ENCODE data around the gene LBHD2.

LBHD2 gene

GRCh38 chr14:103091883-103092222 lies 7.8 kb downstream of the LBHD2 start:
- peak overlapping the region; percentile 33 for H3K4me3 ChIP-seq (replicated peaks; ENCODE audit: low read depth, low read length)
- DNase-seq (ENCODE audit: extremely low read depth, low read depth): no peak
- TF ChIP-seq CTCF (IDR thresholded peaks at IDR 0.05; ENCODE audit: low read depth, low read length, missing control alignments): no peak

GRCh38 chr14:103093856-103094405 lies 9.9 kb downstream of the LBHD2 start:
- DNase-seq (ENCODE audit: extremely low read depth, low read depth): no peak
- no peak for TF ChIP-seq CTCF (IDR thresholded peaks at IDR 0.05; ENCODE audit: low read depth, low read length, missing control alignments)
- no peak overlapping the region for H3K4me3 ChIP-seq (replicated peaks; ENCODE audit: low read depth, low read length)

GRCh38 chr14:103094406-103095209 lies 10.6 kb downstream of the LBHD2 start, which contains the start of gene EXOC3L4:
Gene EXOC3L4 (plus strand): TSS chr14:103094725. CDS start chr14:103100220, 5,495 bp downstream.
- H3K4me3 ChIP-seq (replicated peaks; ENCODE audit: low read depth, low read length): no peak within 1 kb of the TSS
- no peak for TF ChIP-seq CTCF (IDR thresholded peaks at IDR 0.05; ENCODE audit: low read depth, low read length, missing control alignments)
- DNase-seq (ENCODE audit: extremely low read depth, low read depth): no peak

- TF ChIP-seq CTCF (IDR thresholded peaks at IDR 0.05; ENCODE audit: low read depth, low read length, missing control alignments): no peak
- no peak for DNase-seq (ENCODE audit: extremely low read depth, low read depth)
- H3K4me3 ChIP-seq (replicated peaks; ENCODE audit: low read depth, low read length): no peak overlapping the region
These were observed 11.3 kb downstream of the LBHD2 start for GRCh38 chr14:103095210-103095778.

GRCh38 chr14:103096387-103096786 lies 12.4 kb downstream of the LBHD2 start:
- TF ChIP-seq CTCF (IDR thresholded peaks at IDR 0.05; ENCODE audit: low read depth, low read length, missing control alignments): no peak

GRCh38 chr14:103097244-103097993 lies 13.4 kb downstream of the LBHD2 start:
- TF ChIP-seq CTCF (IDR thresholded peaks at IDR 0.05; ENCODE audit: low read depth, low read length, missing control alignments): no peak
- H3K4me3 ChIP-seq (replicated peaks; ENCODE audit: low read depth, low read length): no peak overlapping the region
- no peak for DNase-seq (ENCODE audit: extremely low read depth, low read depth)

More at GRCh38 chr14:103096387-103096786, 12.4 kb downstream of the LBHD2 start:
- DNase-seq (ENCODE audit: extremely low read depth, low read depth): no peak
- H3K4me3 ChIP-seq (replicated peaks; ENCODE audit: low read depth, low read length): no peak overlapping the region
